ENCODE results near the gene BMP4. TPM values are rescaled to one million over a fixed set of nuclear protein-coding genes. Genes with fewer than 3 reads are reported as not detected.

BMP4 gene
- total and polyA plus RNA-seq, 2 of the 13 experiments (the other 11 are each of a cell fraction or from before 2014, with no cell fraction given) = 56.4 to 169 TPM

- TF ChIP-seq ISX (CRISPR knock-in tag; conservative IDR thresholded peaks at IDR 0.05) (no peak), NR2F6 (IDR thresholded peaks at IDR 0.05) (peak; percentile 99), NR2F6 (CRISPR knock-in tag; IDR thresholded peaks at IDR 0.05) (peak; percentile 100), TOPORS (CRISPR knock-in tag; IDR thresholded peaks at IDR 0.05) (no peak), TBX3 (IDR thresholded peaks at IDR 0.05; ENCODE audit: borderline replicate concordance) (peak; percentile 24; the same call in 1 of the 2 replicates), ZNF614 (CRISPR knock-in tag; IDR thresholded peaks at IDR 0.05; ENCODE audit: borderline replicate concordance) (peak; percentile 62; the same call in 1 of the 2 replicates), CSRNP2 (CRISPR knock-in tag; conservative IDR thresholded peaks at IDR 0.05; ENCODE audit: low read depth) (no peak), ZBTB40 (IDR thresholded peaks at IDR 0.05) (no peak), ZBTB40 (CRISPR knock-in tag; IDR thresholded peaks at IDR 0.05) (no peak; the same call in 1 of the 2 replicates), ZNF768 (CRISPR knock-in tag; IDR thresholded peaks at IDR 0.05) (no peak), ZBTB20 (CRISPR knock-in tag; IDR thresholded peaks at IDR 0.05; ENCODE audit: borderline replicate concordance, low read depth) (no peak), MAF1 (CRISPR knock-in tag; IDR thresholded peaks at IDR 0.05; ENCODE audit: borderline replicate concordance) (no peak), GATA4 (IDR thresholded peaks at IDR 0.05; ENCODE audit: borderline replicate concordance, low read depth) (no peak), ZNF563 (CRISPR knock-in tag; IDR thresholded peaks at IDR 0.05) (no peak), NFE2 (CRISPR knock-in tag; IDR thresholded peaks at IDR 0.05) (no peak)
- TF ChIP-seq, protein P1, sequence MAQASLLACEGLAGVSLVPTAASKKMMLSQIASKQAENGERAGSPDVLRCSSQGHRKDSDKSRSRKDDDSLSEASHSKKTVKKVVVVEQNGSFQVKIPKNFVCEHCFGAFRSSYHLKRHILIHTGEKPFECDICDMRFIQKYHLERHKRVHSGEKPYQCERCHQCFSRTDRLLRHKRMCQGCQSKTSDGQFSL (CRISPR knock-in tag; IDR thresholded peaks at IDR 0.05) = no peak
- TF ChIP-seq, protein P2, sequence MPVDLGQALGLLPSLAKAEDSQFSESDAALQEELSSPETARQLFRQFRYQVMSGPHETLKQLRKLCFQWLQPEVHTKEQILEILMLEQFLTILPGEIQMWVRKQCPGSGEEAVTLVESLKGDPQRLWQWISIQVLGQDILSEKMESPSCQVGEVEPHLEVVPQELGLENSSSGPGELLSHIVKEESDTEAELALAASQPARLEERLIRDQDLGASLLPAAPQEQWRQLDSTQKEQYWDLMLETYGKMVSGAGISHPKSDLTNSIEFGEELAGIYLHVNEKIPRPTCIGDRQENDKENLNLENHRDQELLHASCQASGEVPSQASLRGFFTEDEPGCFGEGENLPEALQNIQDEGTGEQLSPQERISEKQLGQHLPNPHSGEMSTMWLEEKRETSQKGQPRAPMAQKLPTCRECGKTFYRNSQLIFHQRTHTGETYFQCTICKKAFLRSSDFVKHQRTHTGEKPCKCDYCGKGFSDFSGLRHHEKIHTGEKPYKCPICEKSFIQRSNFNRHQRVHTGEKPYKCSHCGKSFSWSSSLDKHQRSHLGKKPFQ (CRISPR knock-in tag; IDR thresholded peaks at IDR 0.05; ENCODE audit: insufficient replicate concordance) = no peak
Measured at GRCh38 chr14:53979747-53980642, 23.4 kb upstream of the BMP4 start (continued).

Data from HepG2 (cell line).